Panc1 (cell line): ENCODE data around the gene GPHA2. TPM values are rescaled to one million over a fixed set of nuclear protein-coding genes. Genes with fewer than 3 reads are reported as not detected.

Experiments used
- ATAC-seq: fragments of 200-7000 bp; cut with Tn5 transposase; 2 replicates; pipeline ENCODE4 v1.9.1; 2020; ENCODE audit warnings: mild to moderate bottlenecking, moderate library complexity
- BruUV-seq: library from RNA; stranded (reverse); fragments of 400-500 nt; replicated peaks from 2 replicates; lab custom pipeline; 2021; lab: Mats Ljungman, UMichigan
- CTCF ChIA-PET: fragments of 300-600 bp; sonication (Branson Sonifier 250); formaldehyde crosslinking; loops from one replicate; lab custom pipeline; 2022; ENCODE audit warnings: antibody characterized with exemption; lab: Charles Lee
- POLR2A ChIA-PET: fragments of 300-600 bp; sonication (Branson Sonifier 250); formaldehyde crosslinking; loops from one replicate; lab custom pipeline; 2022; ENCODE audit warnings: antibody characterized with exemption; lab: Charles Lee
- DNase-seq: peaks from one replicate; pipeline ENCODE4 v3.0.0-alpha.2; 2010; ENCODE audit warnings: low read depth, low spot score
- H3K27ac ChIP-seq: 2 replicates; pipeline ENCODE4 v1.5.1; 2011; ENCODE audit warnings: mild to moderate bottlenecking, low read length, inconsistent platforms
- H3K27me3 ChIP-seq: fragments of 200-500 bp; sonication (Bioruptor generic); 2 replicates; pipeline ENCODE4 v1.6.0; 2014; ENCODE audit warnings: low read length, inconsistent platforms; ENCODE audit not compliant: control insufficient read depth, insufficient read depth
- H3K36me3 ChIP-seq: fragments of 200-500 bp; sonication (Bioruptor generic); 2 replicates; pipeline ENCODE4 v1.5.1; 2014; ENCODE audit warnings: inconsistent platforms, mild to moderate bottlenecking, low read length, moderate library complexity; ENCODE audit not compliant: control insufficient read depth, insufficient read depth
- H3K4me1 ChIP-seq: 2 replicates; pipeline ENCODE4 v1.5.1; 2011; ENCODE audit warnings: inconsistent platforms, mild to moderate bottlenecking, low read length, moderate library complexity; ENCODE audit not compliant: control insufficient read depth, insufficient read depth
- H3K4me3 ChIP-seq, 2 experiments: 2 replicates each; pipeline ENCODE4 v1.5.1; 2011 to 2012; ENCODE audit warnings: low read depth in 2 of 2, low read length in 2 of 2, mild to moderate bottlenecking in 2 of 2, inconsistent platforms in 1 of 2, moderate library complexity in 1 of 2
- H3K9me3 ChIP-seq: fragments of 200-500 bp; sonication (Bioruptor generic); 2 replicates; pipeline ENCODE4 v1.5.1; 2014; ENCODE audit warnings: low read depth, mild to moderate bottlenecking, inconsistent platforms, low read length, moderate library complexity; ENCODE audit not compliant: control insufficient read depth, insufficient read depth
- CTCF ChIP-seq: fragments of 450-650 bp; IDR thresholded peaks from 2 replicates; pipeline ENCODE4 v1.5.1; 2017; ENCODE audit warnings: mild to moderate bottlenecking
- POLR2AphosphoS5 ChIP-seq: IDR thresholded peaks from 2 replicates; pipeline ENCODE4 v1.6.1; 2012; ENCODE audit warnings: mild to moderate bottlenecking, low read depth, low read length, moderate library complexity
- REST ChIP-seq, 2 experiments: IDR thresholded peaks; 2 replicates each; pipeline ENCODE4 v1.6.1; 2011 to 2012; ENCODE audit warnings: low read depth in 2 of 2, control low read depth in 1 of 2, low read length in 1 of 2, mild to moderate bottlenecking in 1 of 2, moderate library complexity in 1 of 2; ENCODE audit not compliant: insufficient read depth in 1 of 2
- SIN3A ChIP-seq: IDR thresholded peaks from 2 replicates; pipeline ENCODE4 v1.6.1; 2012; ENCODE audit warnings: low read depth, mild to moderate bottlenecking, low read length, moderate library complexity, borderline replicate concordance; ENCODE audit not compliant: insufficient read depth
- TCF7L2 ChIP-seq: IDR thresholded peaks from 2 replicates; pipeline ENCODE4 v1.6.1; 2011; ENCODE audit warnings: mild to moderate bottlenecking, low read depth, low read length, inconsistent platforms
- in situ Hi-C: cut with HindIII; loops from 2 replicates; pipeline ENCODE4 v1.10.0; 2016; ENCODE audit warnings: low sequenced_read_pairs, low pct_unique_long_range_greater_than_20kb
- intact Hi-C: fragments of 100-400 bp; cut with micrococcal nuclease; formaldehyde crosslinking; loops from one replicate; pipeline ENCODE4 v1.10.0; 2022; ENCODE audit not compliant: unreplicated experiment
- total RNA-seq: library from RNA; stranded (reverse); gene quantifications from one replicate; pipeline ENCODE4 v1.2.1, GENCODE V29; 2021; ENCODE audit not compliant: unreplicated experiment

GPHA2 gene
- total RNA-seq, 1 experiment from 2014 or later: not detected

- intact Hi-C loops (no loop called here), in situ Hi-C loops (no loop called here)
- H3K36me3 ChIP-seq: peaks cover 5% of the 10 kb centered on the region; the same call in 1 of the 2 replicates
- H3K27ac ChIP-seq: no peak overlapping the region
- no peak for DNase-seq
- CTCF ChIA-PET: no interaction called here
- no peak overlapping the region for H3K4me3 ChIP-seq
- no TSS peak for BruUV-seq
- no peak for ATAC-seq
- TF ChIP-seq SIN3A (no peak), CTCF (no peak), REST (IDR thresholded peaks at IDR 0.05; ENCODE audit: insufficient read depth in 1 of 2, low read depth in 2 of 2, low read length in 1 of 2) (no peak), TCF7L2 (no peak), POLR2AphosphoS5 (no peak)
- POLR2A ChIA-PET: no interaction called here
- peaks cover 5% of the 10 kb centered on the region; the same call in 1 of the 2 replicates for H3K4me1 ChIP-seq
- no peaks in the 10 kb centered on the region for H3K27me3 ChIP-seq
- H3K9me3 ChIP-seq: no peaks in the 10 kb centered on the region
These were observed 25.1 kb downstream of the GPHA2 start for GRCh38 chr11:64910451-64911093.

- DNase-seq (no peak), ATAC-seq (no peak)
- ChIA-PET POLR2A (no interaction called here), CTCF (no interaction called here)
- no peak for TF ChIP-seq SIN3A
- no peak for TF ChIP-seq POLR2AphosphoS5
- no peak overlapping the region for H3K4me3 ChIP-seq
- no peaks in the 10 kb centered on the region for H3K4me1 ChIP-seq
- in situ Hi-C loops: no loop called here
- H3K36me3 ChIP-seq: peaks cover 5% of the 10 kb centered on the region; the same call in 1 of the 2 replicates
- H3K27me3 ChIP-seq: no peaks in the 10 kb centered on the region
- intact Hi-C loops: no loop called here
- no peak overlapping the region for H3K27ac ChIP-seq
- no peaks in the 10 kb centered on the region for H3K9me3 ChIP-seq
- no TSS peak for BruUV-seq
These were observed 25.9 kb downstream of the GPHA2 start for GRCh38 chr11:64909653-64910343.
